IMR-90 (cell line): ENCODE data around the gene CPN2. TPM values are rescaled to one million over a fixed set of nuclear protein-coding genes. Genes with fewer than 3 reads are reported as not detected.

Source experiments
- ATAC-seq: fragments of 200-7000 bp; cut with Tn5 transposase; 2 replicates; pipeline ENCODE4 v1.9.1; 2020; ENCODE audit warnings: low read depth, mild to moderate bottlenecking, moderate library complexity
- BruUV-seq: library from RNA; stranded (reverse); fragments of 400-500 nt; replicated peaks from 2 replicates; lab custom pipeline; 2021; lab: Mats Ljungman, UMichigan
- CTCF ChIA-PET: fragments of 300-600 bp; formaldehyde crosslinking; extraction: SDS; loops from one replicate; lab custom pipeline; 2021; ENCODE audit warnings: antibody characterized with exemption; lab: Yijun Ruan, JAX
- POLR2A ChIA-PET: fragments of 300-600 bp; sonication (Branson Sonifier 250); formaldehyde crosslinking; loops from one replicate; lab custom pipeline; 2022; ENCODE audit warnings: antibody characterized with exemption; ENCODE audit not compliant: unreplicated experiment; lab: Charles Lee
- DNase-seq: peaks from one replicate; pipeline ENCODE4 v3.0.0; 2013
- H2AFZ ChIP-seq: replicated peaks from 2 replicates; pipeline ENCODE3; 2013; ENCODE audit warnings: low read length, mild to moderate bottlenecking; ENCODE audit not compliant: poor library complexity
- H2AK5ac ChIP-seq: 2 replicates; pipeline ENCODE4 v1.6.1; 2013; ENCODE audit warnings: low read depth, low read length, inconsistent platforms
- H2AK9ac ChIP-seq: replicated peaks from 2 replicates; pipeline ENCODE3; 2013; ENCODE audit warnings: mild to moderate bottlenecking, low read depth, low read length, moderate library complexity; ENCODE audit not compliant: poor library complexity
- H2BK120ac ChIP-seq: 2 replicates; pipeline ENCODE4 v1.6.1; 2013; ENCODE audit warnings: low read depth, low read length, inconsistent platforms
- H2BK15ac ChIP-seq: 3 replicates; pipeline ENCODE4 v1.6.1; 2013; ENCODE audit warnings: low read depth, low read length, inconsistent platforms
- H2BK20ac ChIP-seq: 2 replicates; pipeline ENCODE4 v1.6.1; 2013; ENCODE audit warnings: low read depth, mild to moderate bottlenecking, inconsistent platforms, low read length, moderate library complexity
- H2BK5ac ChIP-seq: 2 replicates; pipeline ENCODE4 v1.6.1; 2013; ENCODE audit warnings: mild to moderate bottlenecking, low read depth, low read length, inconsistent platforms; ENCODE audit not compliant: poor library complexity, severe bottlenecking
- H3K14ac ChIP-seq: replicated peaks from 2 replicates; pipeline ENCODE4 v1.6.1; 2013; ENCODE audit warnings: low read depth, low read length, inconsistent platforms
- H3K18ac ChIP-seq: 2 replicates; pipeline ENCODE4 v1.6.1; 2013; ENCODE audit warnings: low read depth, low read length, control low read depth
- H3K23ac ChIP-seq: 2 replicates; pipeline ENCODE4 v1.6.1; 2013; ENCODE audit warnings: low read depth, low read length, inconsistent platforms
- H3K27ac ChIP-seq: 2 replicates; pipeline ENCODE4 v1.5.1; 2013; ENCODE audit warnings: mild to moderate bottlenecking, control low read depth, low read length; ENCODE audit not compliant: insufficient read depth
- H3K27me3 ChIP-seq: 2 replicates; pipeline ENCODE4 v1.6.1; 2013; ENCODE audit warnings: low read length; ENCODE audit not compliant: control insufficient read depth, insufficient read depth
- H3K36me3 ChIP-seq: 2 replicates; pipeline ENCODE4 v1.6.1; 2013; ENCODE audit warnings: low read length, mixed read lengths; ENCODE audit not compliant: control insufficient read depth, insufficient read depth
- H3K4ac ChIP-seq: 2 replicates; pipeline ENCODE4 v1.6.1; 2013; ENCODE audit warnings: low read depth, low read length, inconsistent platforms
- H3K4me1 ChIP-seq: 2 replicates; pipeline ENCODE4 v1.6.1; 2013; ENCODE audit warnings: low read length, mixed read lengths; ENCODE audit not compliant: control insufficient read depth, insufficient read depth
- H3K4me2 ChIP-seq: 2 replicates; pipeline ENCODE4 v1.6.1; 2013; ENCODE audit warnings: low read depth, mild to moderate bottlenecking, control low read depth, low read length, moderate library complexity
- H3K4me3 ChIP-seq: 2 replicates; pipeline ENCODE4 v1.5.1; 2013; ENCODE audit warnings: low read depth, mild to moderate bottlenecking, control low read depth, low read length, moderate library complexity; ENCODE audit not compliant: insufficient read depth
- H3K56ac ChIP-seq: 2 replicates; pipeline ENCODE4 v1.6.1; 2013; ENCODE audit warnings: low read length, inconsistent platforms; ENCODE audit not compliant: insufficient read depth; ENCODE audit errors: extremely low read depth
- H3K79me1 ChIP-seq, 2 experiments: 2 replicates each; pipeline ENCODE4 v1.6.1; 2013; ENCODE audit warnings: low read length in 2 of 2, inconsistent platforms in 1 of 2, low read depth in 1 of 2
- H3K9ac ChIP-seq: 2 replicates; pipeline ENCODE4 v1.6.1; 2013; ENCODE audit warnings: low read depth, low read length, control low read depth
- H3K9me1 ChIP-seq: 2 replicates; pipeline ENCODE4 v1.6.1; 2013; ENCODE audit warnings: low read length, inconsistent platforms; ENCODE audit not compliant: insufficient read depth
- H3K9me3 ChIP-seq: 2 replicates; pipeline ENCODE4 v1.6.1; 2013; ENCODE audit warnings: low read length; ENCODE audit not compliant: control insufficient read depth, insufficient read depth
- H4K20me1 ChIP-seq: 2 replicates; pipeline ENCODE4 v1.6.1; 2013; ENCODE audit warnings: low read length, inconsistent platforms; ENCODE audit not compliant: insufficient read depth
- H4K5ac ChIP-seq: 2 replicates; pipeline ENCODE4 v1.6.1; 2013; ENCODE audit warnings: mild to moderate bottlenecking, low read depth, low read length, control low read depth
- H4K8ac ChIP-seq, 2 experiments: 2 replicates each; pipeline ENCODE4 v1.6.1; 2013; ENCODE audit warnings: low read depth in 2 of 2, low read length in 2 of 2, control low read depth in 1 of 2, inconsistent platforms in 1 of 2
- H4K91ac ChIP-seq: 2 replicates; pipeline ENCODE4 v1.6.1; 2013; ENCODE audit warnings: low read depth, low read length, inconsistent platforms; ENCODE audit not compliant: insufficient read depth
- CEBPB ChIP-seq: IDR thresholded peaks from 2 replicates; pipeline ENCODE4 v1.6.1; 2012; ENCODE audit warnings: low read depth, low read length, improper control_type of control experiment
- MXI1 ChIP-seq: IDR thresholded peaks from 2 replicates; pipeline ENCODE4 v1.6.1; 2012; ENCODE audit warnings: low read depth, mild to moderate bottlenecking, low read length, moderate library complexity, borderline replicate concordance
- RAD21 ChIP-seq: IDR thresholded peaks from 2 replicates; pipeline ENCODE4 v1.6.1; 2012; ENCODE audit warnings: low read length, improper control_type of control experiment
- RFX5 ChIP-seq: IDR thresholded peaks from 2 replicates; pipeline ENCODE4 v1.8.0; 2012; ENCODE audit warnings: low read depth, mild to moderate bottlenecking, low read length, moderate library complexity
- SMC3 ChIP-seq: fragments of 150-350 bp; IDR thresholded peaks from 2 replicates; pipeline ENCODE4 v1.6.1; 2016; ENCODE audit warnings: low read depth, mild to moderate bottlenecking, antibody characterized with exemption, low read length, moderate library complexity
- WGBS, 2 experiments: methylation state at CpG; one replicate each; pipeline versions ENCODE4 v1.1.5 to v1.1.7; 2013; ENCODE audit warnings: missing lambda C conversion rate in 2 of 2; ENCODE audit not compliant: insufficient read length in 1 of 2; ENCODE audit errors: extremely low coverage in 2 of 2; 5-methylcytosine and 5-hydroxymethylcytosine counted together
- dilution Hi-C: fragments of 300-500 bp; cut with HindIII; formaldehyde crosslinking; loops from one replicate; pipeline ENCODE4 v1.14.3; 2018; ENCODE audit warnings: low sequenced_read_pairs; ENCODE audit not compliant: unreplicated experiment
- in situ Hi-C: fragments of 300-500 bp; cut with MboI; formaldehyde crosslinking; loops from 3 replicates; pipeline ENCODE4 v1.14.3; 2019; ENCODE audit warnings: low sequenced_read_pairs, inconsistent platforms, mixed read lengths
- intact Hi-C: fragments of 100-400 bp; cut with micrococcal nuclease; formaldehyde crosslinking; loops from 2 replicates; pipeline ENCODE4 v1.10.0; 2022
- polyA plus RNA-seq, 3 experiments: library from polyadenylated mRNA; depleted of rRNA; stranded (reverse); fragments of >200 nt; gene quantifications; 2 replicates each; pipeline ENCODE4 v1.2.3, GENCODE V29; 2012; ENCODE audit warnings: low replicate concordance in 1 of 3
- total RNA-seq: library from RNA; depleted of rRNA; stranded (reverse); fragments of >200 nt; gene quantifications from 2 replicates; pipeline ENCODE4 v1.2.3, GENCODE V29; 2012
- TF ChIP-seq, protein P1 (sequence below): fragments of 150-350 bp; IDR thresholded peaks from 2 replicates; pipeline ENCODE4 v1.6.1; 2016; ENCODE audit warnings: low read depth, mild to moderate bottlenecking, low read length, moderate library complexity, borderline replicate concordance

Gene CPN2
- total and polyA plus RNA-seq, 2 of the 4 experiments (the other 2 are of a cell fraction): 0.07 TPM; not detected in 1

- no peak for TF ChIP-seq RFX5
These were observed 44.1 kb downstream of the CPN2 start (continued) for GRCh38 chr3:194306771-194307640.

DNA sequence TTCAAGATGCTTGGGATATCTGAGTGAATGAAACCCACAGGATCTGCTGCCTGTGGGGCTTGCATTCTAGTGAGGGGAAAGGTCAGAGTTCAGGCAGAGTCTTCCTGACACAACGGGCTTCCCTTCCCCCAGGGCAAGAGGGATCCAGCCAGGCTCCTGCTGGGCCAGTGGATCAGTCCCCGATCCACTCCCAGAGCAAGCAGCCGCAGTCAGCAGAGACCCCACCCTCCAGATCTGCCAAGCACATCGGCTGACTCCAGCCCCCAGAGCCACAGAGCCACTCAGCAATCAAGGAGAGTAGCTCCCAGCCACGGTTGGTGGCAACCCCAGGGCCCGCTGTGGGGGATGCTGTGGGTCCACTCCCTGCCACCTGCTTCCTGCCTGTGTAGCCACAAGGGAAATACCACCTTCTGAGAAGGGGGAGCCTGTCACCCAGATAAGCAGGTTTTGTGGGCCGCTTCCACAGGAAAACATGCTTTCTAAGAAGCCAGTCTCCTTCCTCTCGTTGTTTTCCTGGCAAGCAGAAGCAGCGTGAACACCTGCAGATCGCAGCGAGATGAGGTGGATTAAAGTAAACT lies 44.9 kb downstream of the CPN2 start:
- Histone ChIP-seq H4K8ac (no peak overlapping the region), H3K9me3 (no peaks in the 10 kb centered on the region), H3K56ac (no peak overlapping the region), H3K4ac (no peak overlapping the region), H2BK15ac (no peak overlapping the region), H2AK5ac (no peak overlapping the region), H3K36me3 (no peaks in the 10 kb centered on the region), H2BK20ac (no peak overlapping the region), H3K27me3 (peaks cover 69% of the 10 kb centered on the region), H3K4me3 (no peak overlapping the region), H3K14ac (no peak overlapping the region), H2BK5ac (no peak overlapping the region), H3K27ac (no peak overlapping the region), H4K5ac (no peak overlapping the region), H3K9me1 (no peaks in the 10 kb centered on the region), H2AK9ac (no peak overlapping the region), H3K23ac (no peak overlapping the region), H3K18ac (no peak overlapping the region), H3K9ac (no peak overlapping the region), H3K4me2 (no peak overlapping the region), H3K79me1 (no peaks in the 10 kb centered on the region), H4K20me1 (no peaks in the 10 kb centered on the region), H3K4me1 (no peaks in the 10 kb centered on the region), H4K91ac (no peak overlapping the region), H2AFZ (no peak overlapping the region), H2BK120ac (no peak overlapping the region)
- intact Hi-C loops: no loop called here
- POLR2A ChIA-PET: no interaction called here
- dilution Hi-C loops: no loop called here
- no TSS peak for BruUV-seq
- TF ChIP-seq RAD21: no peak
- TF ChIP-seq, protein P1, sequence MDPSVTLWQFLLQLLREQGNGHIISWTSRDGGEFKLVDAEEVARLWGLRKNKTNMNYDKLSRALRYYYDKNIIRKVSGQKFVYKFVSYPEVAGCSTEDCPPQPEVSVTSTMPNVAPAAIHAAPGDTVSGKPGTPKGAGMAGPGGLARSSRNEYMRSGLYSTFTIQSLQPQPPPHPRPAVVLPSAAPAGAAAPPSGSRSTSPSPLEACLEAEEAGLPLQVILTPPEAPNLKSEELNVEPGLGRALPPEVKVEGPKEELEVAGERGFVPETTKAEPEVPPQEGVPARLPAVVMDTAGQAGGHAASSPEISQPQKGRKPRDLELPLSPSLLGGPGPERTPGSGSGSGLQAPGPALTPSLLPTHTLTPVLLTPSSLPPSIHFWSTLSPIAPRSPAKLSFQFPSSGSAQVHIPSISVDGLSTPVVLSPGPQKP: no peak
- TF ChIP-seq MXI1: no peak
- no peak for TF ChIP-seq CEBPB
- no peak for TF ChIP-seq SMC3
- DNase-seq (no peak), ATAC-seq (no peak)
- CTCF ChIA-PET: no interaction called here
- WGBS, 2 experiments: no CpG with 5 or more reads among the region's 11 CpGs
- in situ Hi-C loops: no loop called here
